IMR-90 (cell line): ENCODE results near the gene BTRC. TPM values are rescaled to one million over a fixed set of nuclear protein-coding genes. Genes with fewer than 3 reads are reported as not detected.

Source experiments
- ATAC-seq: fragments of 200-7000 bp; cut with Tn5 transposase; 2 replicates; pipeline ENCODE4 v1.9.1; 2020; ENCODE audit warnings: low read depth, mild to moderate bottlenecking, moderate library complexity
- BruUV-seq: library from RNA; stranded (reverse); fragments of 400-500 nt; replicated peaks from 2 replicates; lab custom pipeline; 2021; lab: Mats Ljungman, UMichigan
- CTCF ChIA-PET: fragments of 300-600 bp; formaldehyde crosslinking; extraction: SDS; loops from one replicate; lab custom pipeline; 2021; ENCODE audit warnings: antibody characterized with exemption; lab: Yijun Ruan, JAX
- POLR2A ChIA-PET: fragments of 300-600 bp; sonication (Branson Sonifier 250); formaldehyde crosslinking; loops from one replicate; lab custom pipeline; 2022; ENCODE audit warnings: antibody characterized with exemption; ENCODE audit not compliant: unreplicated experiment; lab: Charles Lee
- DNase-seq: peaks from one replicate; pipeline ENCODE4 v3.0.0; 2013
- H2AFZ ChIP-seq: replicated peaks from 2 replicates; pipeline ENCODE3; 2013; ENCODE audit warnings: low read length, mild to moderate bottlenecking; ENCODE audit not compliant: poor library complexity
- H2AK5ac ChIP-seq: 2 replicates; pipeline ENCODE4 v1.6.1; 2013; ENCODE audit warnings: low read depth, low read length, inconsistent platforms
- H2AK9ac ChIP-seq: replicated peaks from 2 replicates; pipeline ENCODE3; 2013; ENCODE audit warnings: mild to moderate bottlenecking, low read depth, low read length, moderate library complexity; ENCODE audit not compliant: poor library complexity
- H2BK120ac ChIP-seq: 2 replicates; pipeline ENCODE4 v1.6.1; 2013; ENCODE audit warnings: low read depth, low read length, inconsistent platforms
- H2BK15ac ChIP-seq: 3 replicates; pipeline ENCODE4 v1.6.1; 2013; ENCODE audit warnings: low read depth, low read length, inconsistent platforms
- H2BK20ac ChIP-seq: 2 replicates; pipeline ENCODE4 v1.6.1; 2013; ENCODE audit warnings: low read depth, mild to moderate bottlenecking, inconsistent platforms, low read length, moderate library complexity
- H2BK5ac ChIP-seq: 2 replicates; pipeline ENCODE4 v1.6.1; 2013; ENCODE audit warnings: mild to moderate bottlenecking, low read depth, low read length, inconsistent platforms; ENCODE audit not compliant: poor library complexity, severe bottlenecking
- H3K14ac ChIP-seq: replicated peaks from 2 replicates; pipeline ENCODE4 v1.6.1; 2013; ENCODE audit warnings: low read depth, low read length, inconsistent platforms
- H3K18ac ChIP-seq: 2 replicates; pipeline ENCODE4 v1.6.1; 2013; ENCODE audit warnings: low read depth, low read length, control low read depth
- H3K23ac ChIP-seq: 2 replicates; pipeline ENCODE4 v1.6.1; 2013; ENCODE audit warnings: low read depth, low read length, inconsistent platforms
- H3K27ac ChIP-seq: 2 replicates; pipeline ENCODE4 v1.5.1; 2013; ENCODE audit warnings: mild to moderate bottlenecking, control low read depth, low read length; ENCODE audit not compliant: insufficient read depth
- H3K27me3 ChIP-seq: 2 replicates; pipeline ENCODE4 v1.6.1; 2013; ENCODE audit warnings: low read length; ENCODE audit not compliant: control insufficient read depth, insufficient read depth
- H3K36me3 ChIP-seq: 2 replicates; pipeline ENCODE4 v1.6.1; 2013; ENCODE audit warnings: low read length, mixed read lengths; ENCODE audit not compliant: control insufficient read depth, insufficient read depth
- H3K4ac ChIP-seq: 2 replicates; pipeline ENCODE4 v1.6.1; 2013; ENCODE audit warnings: low read depth, low read length, inconsistent platforms
- H3K4me1 ChIP-seq: 2 replicates; pipeline ENCODE4 v1.6.1; 2013; ENCODE audit warnings: low read length, mixed read lengths; ENCODE audit not compliant: control insufficient read depth, insufficient read depth
- H3K4me2 ChIP-seq: 2 replicates; pipeline ENCODE4 v1.6.1; 2013; ENCODE audit warnings: low read depth, mild to moderate bottlenecking, control low read depth, low read length, moderate library complexity
- H3K4me3 ChIP-seq: 2 replicates; pipeline ENCODE4 v1.5.1; 2013; ENCODE audit warnings: low read depth, mild to moderate bottlenecking, control low read depth, low read length, moderate library complexity; ENCODE audit not compliant: insufficient read depth
- H3K56ac ChIP-seq: 2 replicates; pipeline ENCODE4 v1.6.1; 2013; ENCODE audit warnings: low read length, inconsistent platforms; ENCODE audit not compliant: insufficient read depth; ENCODE audit errors: extremely low read depth
- H3K79me1 ChIP-seq, 2 experiments: 2 replicates each; pipeline ENCODE4 v1.6.1; 2013; ENCODE audit warnings: low read length in 2 of 2, inconsistent platforms in 1 of 2, low read depth in 1 of 2
- H3K9ac ChIP-seq: 2 replicates; pipeline ENCODE4 v1.6.1; 2013; ENCODE audit warnings: low read depth, low read length, control low read depth
- H3K9me1 ChIP-seq: 2 replicates; pipeline ENCODE4 v1.6.1; 2013; ENCODE audit warnings: low read length, inconsistent platforms; ENCODE audit not compliant: insufficient read depth
- H3K9me3 ChIP-seq: 2 replicates; pipeline ENCODE4 v1.6.1; 2013; ENCODE audit warnings: low read length; ENCODE audit not compliant: control insufficient read depth, insufficient read depth
- H4K20me1 ChIP-seq: 2 replicates; pipeline ENCODE4 v1.6.1; 2013; ENCODE audit warnings: low read length, inconsistent platforms; ENCODE audit not compliant: insufficient read depth
- H4K5ac ChIP-seq: 2 replicates; pipeline ENCODE4 v1.6.1; 2013; ENCODE audit warnings: mild to moderate bottlenecking, low read depth, low read length, control low read depth
- H4K8ac ChIP-seq, 2 experiments: 2 replicates each; pipeline ENCODE4 v1.6.1; 2013; ENCODE audit warnings: low read depth in 2 of 2, low read length in 2 of 2, control low read depth in 1 of 2, inconsistent platforms in 1 of 2
- H4K91ac ChIP-seq: 2 replicates; pipeline ENCODE4 v1.6.1; 2013; ENCODE audit warnings: low read depth, low read length, inconsistent platforms; ENCODE audit not compliant: insufficient read depth
- BHLHE40 ChIP-seq: fragments of 150-350 bp; IDR thresholded peaks from 2 replicates; pipeline ENCODE4 v1.6.1; 2016; ENCODE audit warnings: mild to moderate bottlenecking, low read depth, low read length
- CEBPB ChIP-seq: IDR thresholded peaks from 2 replicates; pipeline ENCODE4 v1.6.1; 2012; ENCODE audit warnings: low read depth, low read length, improper control_type of control experiment
- CHD1 ChIP-seq: IDR thresholded peaks from 2 replicates; pipeline ENCODE4 v1.6.1; 2012; ENCODE audit warnings: low read depth, low read length, improper control_type of control experiment
- CTCF ChIP-seq: conservative IDR thresholded peaks from 2 replicates; pipeline ENCODE4 v1.5.1; 2012; ENCODE audit warnings: mild to moderate bottlenecking, low read depth, low read length, improper control_type of control experiment
- ELK1 ChIP-seq: fragments of 150-350 bp; IDR thresholded peaks from 2 replicates; pipeline ENCODE4 v1.6.1; 2016; ENCODE audit warnings: low read depth, mild to moderate bottlenecking, low read length, moderate library complexity, borderline replicate concordance
- FOS ChIP-seq: fragments of 150-350 bp; IDR thresholded peaks from 2 replicates; pipeline ENCODE4 v1.6.1; 2016; ENCODE audit warnings: low read depth, low read length
- MAFK ChIP-seq: IDR thresholded peaks from 2 replicates; pipeline ENCODE4 v1.6.1; 2012; ENCODE audit warnings: low read depth, low read length, improper control_type of control experiment
- MAZ ChIP-seq: IDR thresholded peaks from 2 replicates; pipeline ENCODE4 v1.6.1; 2012; ENCODE audit warnings: low read depth, mild to moderate bottlenecking, low read length, improper control_type of control experiment, moderate library complexity, borderline replicate concordance
- MXI1 ChIP-seq: IDR thresholded peaks from 2 replicates; pipeline ENCODE4 v1.6.1; 2012; ENCODE audit warnings: low read depth, mild to moderate bottlenecking, low read length, moderate library complexity, borderline replicate concordance
- NFE2L2 ChIP-seq: fragments of 150-350 bp; IDR thresholded peaks from 2 replicates; pipeline ENCODE4 v1.6.1; 2016; ENCODE audit warnings: low read depth, mild to moderate bottlenecking, low read length
- POLR2A ChIP-seq: IDR thresholded peaks from 2 replicates; pipeline ENCODE4 v1.6.1; 2012; ENCODE audit warnings: mild to moderate bottlenecking, low read depth, low read length
- RAD21 ChIP-seq: IDR thresholded peaks from 2 replicates; pipeline ENCODE4 v1.6.1; 2012; ENCODE audit warnings: low read length, improper control_type of control experiment
- RCOR1 ChIP-seq: IDR thresholded peaks from 2 replicates; pipeline ENCODE4 v1.6.1; 2012; ENCODE audit warnings: mild to moderate bottlenecking, low read length, improper control_type of control experiment; ENCODE audit not compliant: insufficient replicate concordance
- RFX5 ChIP-seq: IDR thresholded peaks from 2 replicates; pipeline ENCODE4 v1.8.0; 2012; ENCODE audit warnings: low read depth, mild to moderate bottlenecking, low read length, moderate library complexity
- SMC3 ChIP-seq: fragments of 150-350 bp; IDR thresholded peaks from 2 replicates; pipeline ENCODE4 v1.6.1; 2016; ENCODE audit warnings: low read depth, mild to moderate bottlenecking, antibody characterized with exemption, low read length, moderate library complexity
- USF2 ChIP-seq: fragments of 150-350 bp; IDR thresholded peaks from 2 replicates; pipeline ENCODE4 v1.6.1; 2017; ENCODE audit warnings: mild to moderate bottlenecking, antibody characterized with exemption, low read length, low read depth
- WGBS, 2 experiments: methylation state at CpG; one replicate each; pipeline versions ENCODE4 v1.1.5 to v1.1.7; 2013; ENCODE audit warnings: missing lambda C conversion rate in 2 of 2; ENCODE audit not compliant: insufficient read length in 1 of 2; ENCODE audit errors: extremely low coverage in 2 of 2; 5-methylcytosine and 5-hydroxymethylcytosine counted together
- dilution Hi-C: fragments of 300-500 bp; cut with HindIII; formaldehyde crosslinking; loops from one replicate; pipeline ENCODE4 v1.14.3; 2018; ENCODE audit warnings: low sequenced_read_pairs; ENCODE audit not compliant: unreplicated experiment
- in situ Hi-C: fragments of 300-500 bp; cut with MboI; formaldehyde crosslinking; loops from 3 replicates; pipeline ENCODE4 v1.14.3; 2019; ENCODE audit warnings: low sequenced_read_pairs, inconsistent platforms, mixed read lengths
- intact Hi-C: fragments of 100-400 bp; cut with micrococcal nuclease; formaldehyde crosslinking; loops from 2 replicates; pipeline ENCODE4 v1.10.0; 2022
- polyA plus RNA-seq, 3 experiments: library from polyadenylated mRNA; depleted of rRNA; stranded (reverse); fragments of >200 nt; gene quantifications; 2 replicates each; pipeline ENCODE4 v1.2.3, GENCODE V29; 2012; ENCODE audit warnings: low replicate concordance in 1 of 3
- total RNA-seq: library from RNA; depleted of rRNA; stranded (reverse); fragments of >200 nt; gene quantifications from 2 replicates; pipeline ENCODE4 v1.2.3, GENCODE V29; 2012

The BTRC gene
- total and polyA plus RNA-seq, 2 of the 4 experiments (the other 2 are of a cell fraction), result 7.7 to 8.4 TPM

- Histone ChIP-seq H3K36me3 (no peaks in the 10 kb centered on the region), H2BK20ac (no peak overlapping the region), H3K4me2 (no peak overlapping the region), H2AFZ (no peak overlapping the region), H4K91ac (no peak overlapping the region), H3K9me1 (peaks cover 11% of the 10 kb centered on the region), H3K23ac (no peak overlapping the region), H3K4me3 (no peak overlapping the region), H4K20me1 (peaks cover 19% of the 10 kb centered on the region; the same call in 1 of the 2 replicates), H3K27ac (no peak overlapping the region), H4K5ac (no peak overlapping the region), H3K56ac (no peak overlapping the region), H2BK5ac (no peak overlapping the region), H3K9me3 (no peaks in the 10 kb centered on the region), H2AK5ac (no peak overlapping the region), H3K4me1 (peaks cover 3% of the 10 kb centered on the region), H3K14ac (no peak overlapping the region), H4K8ac (no peak overlapping the region), H3K9ac (no peak overlapping the region), H3K27me3 (no peaks in the 10 kb centered on the region), H3K79me1 (peaks cover 9 to 50% of the 10 kb centered on the region in 2 experiments; a peak in 3 of 4 replicates), H2BK120ac (no peak overlapping the region), H3K18ac (no peak overlapping the region), H2BK15ac (no peak overlapping the region; the same call in 2 of the 3 replicates), H2AK9ac (no peak overlapping the region), H3K4ac (no peak overlapping the region)
- ATAC-seq (no peak), DNase-seq (no peak)
- intact Hi-C loops (no loop called here), dilution Hi-C loops (no loop called here), in situ Hi-C loops (no loop called here)
- POLR2A ChIA-PET, result no interaction called here
- no TSS peak for BruUV-seq
- TF ChIP-seq BHLHE40 (no peak), MAFK (no peak), MAZ (no peak), ELK1 (no peak), CEBPB (no peak), POLR2A (no peak), MXI1 (no peak), CHD1 (no peak), USF2 (no peak), RFX5 (no peak), FOS (no peak), NFE2L2 (no peak), CTCF (no peak), RCOR1 (no peak), SMC3 (no peak), RAD21 (no peak)
- no CpG with 5 or more reads among the region's 5 CpGs for WGBS, 2 experiments
- CTCF ChIA-PET, result interaction anchor here (1.1 kb wide), 1 partner anchor 111 kb away, joined by 3 read pairs; no protein-coding TSS in a partner anchor
Measured at GRCh38 chr10:101356132-101356531, 2.2 kb downstream of the BTRC start.
